ENCODE measurements around the gene FLT4. TPM values are rescaled to one million over a fixed set of nuclear protein-coding genes. Genes with fewer than 3 reads are reported as not detected.

FLT4 gene
- total and polyA plus RNA-seq, 9 of the 15 experiments (the other 6 are each of a cell fraction or from before 2014, with no cell fraction given), result 0.01 to 0.42 (median 0.14) TPM; not detected in 2

GRCh38 chr5:180622910-180623309, 26.5 kb downstream of the FLT4 start (continued):
- TF ChIP-seq ZNF609 (CRISPR knock-in tag; IDR thresholded peaks at IDR 0.05; ENCODE audit: borderline replicate concordance) (no peak), TCF3 (CRISPR knock-in tag; IDR thresholded peaks at IDR 0.05) (no peak), ARID2 (IDR thresholded peaks at IDR 0.05) (no peak), ZBTB9 (CRISPR knock-in tag; IDR thresholded peaks at IDR 0.05) (no peak), CEBPZ (IDR thresholded peaks at IDR 0.05; ENCODE audit: borderline replicate concordance, low read depth, low read length) (no peak)
